ENCODE data around the gene PTPRC.

Gene PTPRC

DNA sequence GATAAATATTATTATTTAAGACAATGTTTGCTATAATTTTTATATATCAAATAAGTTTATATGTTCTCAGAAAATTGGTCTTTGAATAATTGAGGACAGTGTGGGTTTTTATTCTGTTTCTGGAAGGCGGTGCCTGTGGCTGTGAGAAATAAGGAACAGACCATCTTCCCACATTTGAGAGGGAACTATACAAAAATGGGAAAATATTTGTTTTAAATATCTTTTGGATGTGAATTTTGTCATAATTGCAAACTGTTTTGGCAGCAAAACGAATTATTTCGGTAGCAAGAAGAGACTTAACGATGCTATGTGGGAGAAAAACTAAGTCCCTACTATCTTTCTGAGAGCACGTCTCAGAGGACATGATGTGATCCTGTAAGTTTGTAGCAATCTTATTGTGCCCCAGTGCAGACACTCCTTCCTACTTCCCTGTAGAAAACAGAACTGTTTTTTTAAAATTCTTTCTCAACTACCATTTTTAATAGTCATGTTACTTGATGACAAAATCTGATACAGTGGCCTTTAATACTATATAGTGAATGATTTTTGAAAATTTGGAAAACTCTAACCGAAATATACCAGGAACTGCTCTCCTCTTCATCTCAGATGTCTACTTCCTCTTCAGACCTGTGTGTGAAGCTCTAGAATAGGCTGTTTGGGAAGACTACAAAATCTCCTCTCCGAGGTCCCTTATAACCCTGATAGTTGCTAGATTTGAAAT lies 25.4 kb downstream of the PTPRC start:
- Histone ChIP-seq H3K27ac (no peak overlapping the region), H3K4me3 (ENCODE audit: low read depth, low read length) (no peak overlapping the region), H3K9me3 (ENCODE audit: severe bottlenecking) (no peaks in the 10 kb centered on the region), H3K27me3 (ENCODE audit: insufficient read depth, low read depth, severe bottlenecking) (no peaks in the 10 kb centered on the region), H3K36me3 (no peaks in the 10 kb centered on the region)
- TF ChIP-seq, protein P1, sequence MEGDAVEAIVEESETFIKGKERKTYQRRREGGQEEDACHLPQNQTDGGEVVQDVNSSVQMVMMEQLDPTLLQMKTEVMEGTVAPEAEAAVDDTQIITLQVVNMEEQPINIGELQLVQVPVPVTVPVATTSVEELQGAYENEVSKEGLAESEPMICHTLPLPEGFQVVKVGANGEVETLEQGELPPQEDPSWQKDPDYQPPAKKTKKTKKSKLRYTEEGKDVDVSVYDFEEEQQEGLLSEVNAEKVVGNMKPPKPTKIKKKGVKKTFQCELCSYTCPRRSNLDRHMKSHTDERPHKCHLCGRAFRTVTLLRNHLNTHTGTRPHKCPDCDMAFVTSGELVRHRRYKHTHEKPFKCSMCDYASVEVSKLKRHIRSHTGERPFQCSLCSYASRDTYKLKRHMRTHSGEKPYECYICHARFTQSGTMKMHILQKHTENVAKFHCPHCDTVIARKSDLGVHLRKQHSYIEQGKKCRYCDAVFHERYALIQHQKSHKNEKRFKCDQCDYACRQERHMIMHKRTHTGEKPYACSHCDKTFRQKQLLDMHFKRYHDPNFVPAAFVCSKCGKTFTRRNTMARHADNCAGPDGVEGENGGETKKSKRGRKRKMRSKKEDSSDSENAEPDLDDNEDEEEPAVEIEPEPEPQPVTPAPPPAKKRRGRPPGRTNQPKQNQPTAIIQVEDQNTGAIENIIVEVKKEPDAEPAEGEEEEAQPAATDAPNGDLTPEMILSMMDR (IDR thresholded peaks at IDR 0.05; ENCODE audit: low read depth, low read length) = no peak
- no peak for DNase-seq

- Histone ChIP-seq H3K27me3 (ENCODE audit: insufficient read depth, low read depth, severe bottlenecking) (no peaks in the 10 kb centered on the region), H3K4me3 (ENCODE audit: low read depth, low read length) (no peak overlapping the region), H3K9me3 (ENCODE audit: severe bottlenecking) (no peaks in the 10 kb centered on the region), H3K36me3 (no peaks in the 10 kb centered on the region), H3K27ac (no peak overlapping the region)
- TF ChIP-seq, protein P1 (IDR thresholded peaks at IDR 0.05; ENCODE audit: low read depth, low read length) = no peak
- no peak for DNase-seq
These were observed 28.3 kb downstream of the PTPRC start for GRCh38 chr1:198667186-198667585.

DNA sequence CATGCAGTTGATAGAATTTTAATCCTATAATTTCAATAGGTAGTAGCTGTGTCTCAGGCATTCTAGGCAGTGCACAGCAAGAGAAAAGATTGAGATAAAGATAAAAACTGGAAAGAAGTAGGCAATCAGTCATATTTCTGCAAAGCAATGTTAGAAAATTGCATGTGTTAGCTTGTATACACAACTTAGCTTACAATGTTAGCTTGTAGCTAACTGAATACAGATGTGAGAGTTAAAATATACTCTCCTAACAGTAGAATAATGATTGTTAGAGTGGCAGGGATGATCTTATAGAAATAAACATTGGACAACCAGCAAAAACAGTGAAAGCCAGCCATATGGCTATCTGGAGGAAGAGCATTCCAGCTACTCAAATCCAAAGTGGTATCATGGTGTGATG lies 29.0 kb downstream of the PTPRC start:
- TF ChIP-seq, protein P1 (IDR thresholded peaks at IDR 0.05; ENCODE audit: low read depth, low read length) = no peak
- H3K9me3 ChIP-seq (ENCODE audit: severe bottlenecking) = no peaks in the 10 kb centered on the region
- no peak overlapping the region for H3K4me3 ChIP-seq (ENCODE audit: low read depth, low read length)
- H3K27ac ChIP-seq = no peak overlapping the region
- no peak for DNase-seq
- H3K36me3 ChIP-seq = no peaks in the 10 kb centered on the region
- no peaks in the 10 kb centered on the region for H3K27me3 ChIP-seq (ENCODE audit: insufficient read depth, low read depth, severe bottlenecking)

DNA sequence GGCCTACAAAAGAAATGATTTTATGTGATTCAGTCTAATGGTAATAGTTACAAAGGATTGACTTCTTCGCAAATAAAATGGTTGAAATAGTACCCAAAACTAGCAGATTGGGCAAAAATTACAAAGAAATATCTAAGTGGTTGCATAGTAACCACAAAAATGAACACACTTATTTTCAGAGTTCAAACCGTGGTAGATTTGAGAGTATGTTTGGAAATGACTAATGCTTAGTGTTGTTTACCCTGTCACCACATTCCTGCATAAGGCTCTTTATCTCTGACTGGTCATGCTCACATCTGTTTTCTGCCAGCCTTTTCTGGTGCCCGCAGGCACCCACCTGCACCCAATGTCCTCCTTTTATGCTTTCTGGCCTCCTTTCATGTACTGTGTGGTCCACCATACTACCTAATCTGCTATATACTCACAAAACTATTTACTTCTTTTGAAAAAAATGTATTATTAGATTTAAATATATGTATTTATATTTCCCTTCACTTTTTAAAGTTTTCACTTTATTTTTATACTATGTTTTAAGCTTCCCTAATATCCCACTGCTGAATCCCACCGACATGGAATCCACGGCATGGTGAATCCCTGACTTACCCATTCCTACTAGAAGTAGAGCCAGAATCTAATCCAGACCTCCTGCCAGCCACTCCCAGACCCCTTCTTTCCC lies 30.3 kb downstream of the PTPRC start:
- H3K4me3 ChIP-seq (ENCODE audit: low read depth, low read length) = no peak overlapping the region

GRCh38 chr1:198669771-198670170 lies 30.9 kb downstream of the PTPRC start:
- Histone ChIP-seq H3K27ac (no peak overlapping the region), H3K36me3 (no peaks in the 10 kb centered on the region), H3K9me3 (ENCODE audit: severe bottlenecking) (no peaks in the 10 kb centered on the region), H3K4me3 (ENCODE audit: low read depth, low read length) (no peak overlapping the region), H3K27me3 (ENCODE audit: insufficient read depth, low read depth, severe bottlenecking) (no peaks in the 10 kb centered on the region)
- TF ChIP-seq, protein P1 (IDR thresholded peaks at IDR 0.05; ENCODE audit: low read depth, low read length) = no peak
- no peak for DNase-seq

More for the DNA sequence above, 30.3 kb downstream of the PTPRC start:
- H3K27me3 ChIP-seq (ENCODE audit: insufficient read depth, low read depth, severe bottlenecking) = no peaks in the 10 kb centered on the region
- H3K27ac ChIP-seq = no peak overlapping the region
- no peaks in the 10 kb centered on the region for H3K36me3 ChIP-seq
- TF ChIP-seq, protein P1 (IDR thresholded peaks at IDR 0.05; ENCODE audit: low read depth, low read length) = no peak
- no peak for DNase-seq
- H3K9me3 ChIP-seq (ENCODE audit: severe bottlenecking) = no peaks in the 10 kb centered on the region
